Spleen (tissue), 7 donors: ENCODE results near the gene CCDC122.

Experiments used
- POLR2A ChIP-seq, 3 donors: fragments of 450-650 bp; IDR thresholded peaks; one replicate each; pipeline ENCODE4 v1.5.1; 2017; ENCODE audit warnings: antibody characterized with exemption in 3 of 3, mild to moderate bottlenecking in 1 of 3
- POLR2AphosphoS5 ChIP-seq, 3 donors: sonication (generic); formaldehyde crosslinking; IDR thresholded peaks; one replicate each; pipeline ENCODE4 v1.5.1; 2017; ENCODE audit warnings: antibody characterized with exemption in 3 of 3
- TF ChIP-seq, protein P1 (sequence below), 11 experiments: fragments of 200-600 bp in 7 of 11; fragments of 450-650 bp in 4 of 11; sonication (generic) in 4 of 11; IDR thresholded peaks in 8 of 11; conservative IDR thresholded peaks in 3 of 11; 1 replicate in 7 of 11; 2 replicates in 4 of 11; pipeline versions ENCODE4 v1.4.0 to v1.8.0; 2016 to 2021; ENCODE audit warnings: antibody characterized with exemption in 11 of 11, inconsistent platforms in 4 of 11, mild to moderate bottlenecking in 1 of 11
- donor health status: DM: no; HTN: no; CAD: no; lungs with moderate emphysema.
- donor health status: DM: no; HTN: no; CAD: no.
- donor health status: DM: no; HTN: no; CAD: no.

DNA sequence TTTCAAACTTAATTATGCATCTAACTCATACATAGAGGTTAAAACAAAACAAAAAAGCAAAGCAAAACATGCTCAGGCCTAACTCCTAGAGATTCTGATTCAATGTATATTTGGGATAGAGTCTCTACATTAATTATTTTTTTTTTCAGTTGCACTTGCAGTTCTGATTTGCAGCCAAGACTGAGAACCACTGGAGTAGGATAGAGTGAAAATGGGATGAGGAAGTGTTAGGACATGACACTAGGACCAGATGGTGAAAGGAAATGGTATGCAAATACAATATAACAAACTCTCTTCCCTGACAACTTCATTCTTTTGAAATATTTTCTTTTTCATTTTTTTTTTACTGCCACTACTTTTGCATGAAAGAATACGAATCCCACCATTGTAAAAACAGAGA is 1.8 kb downstream of the CCDC122 start:
- TF ChIP-seq, protein P1, sequence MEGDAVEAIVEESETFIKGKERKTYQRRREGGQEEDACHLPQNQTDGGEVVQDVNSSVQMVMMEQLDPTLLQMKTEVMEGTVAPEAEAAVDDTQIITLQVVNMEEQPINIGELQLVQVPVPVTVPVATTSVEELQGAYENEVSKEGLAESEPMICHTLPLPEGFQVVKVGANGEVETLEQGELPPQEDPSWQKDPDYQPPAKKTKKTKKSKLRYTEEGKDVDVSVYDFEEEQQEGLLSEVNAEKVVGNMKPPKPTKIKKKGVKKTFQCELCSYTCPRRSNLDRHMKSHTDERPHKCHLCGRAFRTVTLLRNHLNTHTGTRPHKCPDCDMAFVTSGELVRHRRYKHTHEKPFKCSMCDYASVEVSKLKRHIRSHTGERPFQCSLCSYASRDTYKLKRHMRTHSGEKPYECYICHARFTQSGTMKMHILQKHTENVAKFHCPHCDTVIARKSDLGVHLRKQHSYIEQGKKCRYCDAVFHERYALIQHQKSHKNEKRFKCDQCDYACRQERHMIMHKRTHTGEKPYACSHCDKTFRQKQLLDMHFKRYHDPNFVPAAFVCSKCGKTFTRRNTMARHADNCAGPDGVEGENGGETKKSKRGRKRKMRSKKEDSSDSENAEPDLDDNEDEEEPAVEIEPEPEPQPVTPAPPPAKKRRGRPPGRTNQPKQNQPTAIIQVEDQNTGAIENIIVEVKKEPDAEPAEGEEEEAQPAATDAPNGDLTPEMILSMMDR (IDR thresholded peaks at IDR 0.05 in 8 of 11, conservative IDR thresholded peaks at IDR 0.05 in 3 of 11), result no peak
- TF ChIP-seq POLR2A (IDR thresholded peaks at IDR 0.05) (no peak), POLR2AphosphoS5 (IDR thresholded peaks at IDR 0.05) (no peak)
